PC-9 (cell line): ENCODE data around the gene FIGNL2. TPM values are rescaled to one million over a fixed set of nuclear protein-coding genes. Genes with fewer than 3 reads are reported as not detected.

Experiments used
- BruUV-seq: library from RNA; stranded (reverse); fragments of 400-500 nt; replicated peaks from 2 replicates; lab custom pipeline; 2021; lab: Mats Ljungman, UMichigan
- CTCF ChIA-PET: fragments of 300-600 bp; sonication (Branson Sonifier 250); formaldehyde crosslinking; loops from one replicate; lab custom pipeline; 2022; ENCODE audit warnings: antibody characterized with exemption; lab: Charles Lee
- POLR2A ChIA-PET: fragments of 300-600 bp; sonication (Branson Sonifier 250); formaldehyde crosslinking; loops from one replicate; lab custom pipeline; 2022; ENCODE audit warnings: antibody characterized with exemption; ENCODE audit not compliant: unreplicated experiment; lab: Charles Lee
- DNase-seq, 2 experiments: peaks; one replicate each; pipeline versions ENCODE4 v3.0.0 to v3.0.0-alpha.2; 2015 to 2022; ENCODE audit warnings: mixed read lengths in 1 of 2
- H2AFZ ChIP-seq: fragments of 200-600 bp; sonication (generic); 2 replicates; pipeline ENCODE4 v1.8.1; 2017; ENCODE audit warnings: antibody characterized with exemption
- H3F3A ChIP-seq: fragments of 200-600 bp; sonication (generic); 2 replicates; pipeline ENCODE4 v1.8.1; 2017; ENCODE audit warnings: antibody characterized with exemption, mild to moderate bottlenecking, low read depth; ENCODE audit not compliant: insufficient read depth
- H3K27ac ChIP-seq: fragments of 200-600 bp; sonication (generic); 2 replicates; pipeline ENCODE4 v1.6.1; 2016; ENCODE audit warnings: mixed run types
- H3K27me3 ChIP-seq: fragments of 200-600 bp; sonication (generic); 2 replicates; pipeline ENCODE4 v1.6.1; 2016; ENCODE audit warnings: low read depth, mixed run types; ENCODE audit not compliant: insufficient read depth
- H3K36me3 ChIP-seq: fragments of 200-600 bp; sonication (generic); 2 replicates; pipeline ENCODE4 v1.6.1; 2016; ENCODE audit warnings: low read depth, mixed run types
- H3K4me1 ChIP-seq: fragments of 200-600 bp; sonication (generic); replicated peaks from 2 replicates; pipeline ENCODE4 v1.6.1; 2016; ENCODE audit warnings: mixed run types; ENCODE audit not compliant: insufficient read depth
- H3K4me2 ChIP-seq: fragments of 200-600 bp; sonication (generic); 2 replicates; pipeline ENCODE4 v1.6.1; 2017; ENCODE audit warnings: mixed run types
- H3K4me3 ChIP-seq: fragments of 200-600 bp; sonication (generic); 2 replicates; pipeline ENCODE4 v1.6.1; 2016; ENCODE audit warnings: mixed run types
- H3K79me2 ChIP-seq: fragments of 200-600 bp; sonication (generic); 2 replicates; pipeline ENCODE4 v1.6.1; 2017; ENCODE audit warnings: low read depth, mixed run types
- H3K9me2 ChIP-seq: fragments of 200-600 bp; sonication (generic); 2 replicates; pipeline ENCODE4 v1.8.1; 2017; ENCODE audit warnings: mild to moderate bottlenecking; ENCODE audit not compliant: insufficient read depth
- H3K9me3 ChIP-seq: fragments of 200-600 bp; sonication (generic); 2 replicates; pipeline ENCODE4 v1.8.1; 2016; ENCODE audit warnings: low read depth; ENCODE audit not compliant: insufficient read depth
- H4K20me1 ChIP-seq: fragments of 200-600 bp; sonication (generic); 2 replicates; pipeline ENCODE4 v1.8.1; 2017; ENCODE audit not compliant: insufficient read depth
- CTCF ChIP-seq: fragments of 200-600 bp; sonication (generic); conservative IDR thresholded peaks from 2 replicates; pipeline ENCODE4 v1.6.1; 2017; ENCODE audit warnings: mixed run types, antibody characterized with exemption, mild to moderate bottlenecking, moderate library complexity
- EZH2 ChIP-seq: fragments of 200-600 bp; sonication (generic); IDR thresholded peaks from 2 replicates; pipeline ENCODE4 v1.8.0; 2017; ENCODE audit warnings: antibody characterized with exemption, low read depth
- intact Hi-C: fragments of 100-400 bp; cut with micrococcal nuclease; formaldehyde crosslinking; loops from one replicate; pipeline ENCODE4 v1.10.0; 2022; ENCODE audit not compliant: unreplicated experiment
- total RNA-seq: library from RNA; stranded (reverse); gene quantifications from 2 replicates; pipeline ENCODE4 v1.2.3, GENCODE V29; 2021

The FIGNL2 gene
- total RNA-seq, 1 experiment from 2014 or later = not detected

- Histone ChIP-seq H3K27me3 (peaks cover 89% of the 10 kb centered on the region), H4K20me1 (0 out of 2 replicates have a peak, but pooled peaks cover 4% of the 10 kb centered on the region), H3K79me2 (no peaks in the 10 kb centered on the region), H3K9me3 (no peaks in the 10 kb centered on the region), H3F3A (no peaks in the 10 kb centered on the region), H3K27ac (no peak overlapping the region), H3K4me1 (no peaks in the 10 kb centered on the region), H3K36me3 (no peaks in the 10 kb centered on the region), H2AFZ (no peak overlapping the region), H3K9me2 (no peaks in the 10 kb centered on the region), H3K4me2 (no peak overlapping the region), H3K4me3 (no peak overlapping the region)
- CTCF ChIA-PET = no interaction called here
- TF ChIP-seq EZH2 = no peak
- TF ChIP-seq CTCF = no peak
- DNase-seq = no peak
- POLR2A ChIA-PET = no interaction called here
- intact Hi-C loops = no loop called here
- no TSS peak for BruUV-seq
Measured at GRCh38 chr12:51855586-51856428, 7.3 kb upstream of the FIGNL2 start.

GRCh38 chr12:51852404-51853137, 4.1 kb upstream of the FIGNL2 start:
- no peaks in the 10 kb centered on the region for H3K79me2 ChIP-seq
- H3K4me2 ChIP-seq = no peak overlapping the region
- 0 out of 2 replicates have a peak, but pooled peaks cover 3% of the 10 kb centered on the region for H4K20me1 ChIP-seq
- H3K9me2 ChIP-seq = no peaks in the 10 kb centered on the region
- no peak overlapping the region for H3K4me3 ChIP-seq
- no peaks in the 10 kb centered on the region for H3K4me1 ChIP-seq
- no peak overlapping the region for H3K27ac ChIP-seq
- ChIA-PET CTCF (no interaction called here), POLR2A (no interaction called here)
- peaks cover 75% of the 10 kb centered on the region for H3K27me3 ChIP-seq
- H3K9me3 ChIP-seq = no peaks in the 10 kb centered on the region
- H2AFZ ChIP-seq = no peak overlapping the region
- intact Hi-C loops = no loop called here
- no peak for TF ChIP-seq EZH2
- no peak for TF ChIP-seq CTCF
- no peak for DNase-seq
- H3F3A ChIP-seq = no peaks in the 10 kb centered on the region
- H3K36me3 ChIP-seq = no peaks in the 10 kb centered on the region
- BruUV-seq = no TSS peak

- no peaks in the 10 kb centered on the region for H3K9me2 ChIP-seq
- no peak overlapping the region for H3K4me3 ChIP-seq
- H3K9me3 ChIP-seq = no peaks in the 10 kb centered on the region
- DNase-seq = no peak
- no peaks in the 10 kb centered on the region for H3K4me1 ChIP-seq
- intact Hi-C loops = no loop called here
- no peaks in the 10 kb centered on the region for H3F3A ChIP-seq
- H4K20me1 ChIP-seq = no peaks in the 10 kb centered on the region
- peaks cover 74% of the 10 kb centered on the region for H3K27me3 ChIP-seq
- no peak overlapping the region for H3K27ac ChIP-seq
- ChIA-PET POLR2A (no interaction called here), CTCF (no interaction called here)
- TF ChIP-seq CTCF (no peak), EZH2 (no peak)
- H3K4me2 ChIP-seq = no peak overlapping the region
- no TSS peak for BruUV-seq
- no peaks in the 10 kb centered on the region for H3K79me2 ChIP-seq
- H3K36me3 ChIP-seq = no peaks in the 10 kb centered on the region
- no peak overlapping the region for H2AFZ ChIP-seq
Measured at GRCh38 chr12:51851413-51852124, 3.1 kb upstream of the FIGNL2 start.
